Right cardiac atrium (tissue), 5 donors: ENCODE data around the gene PRR14. TPM values are rescaled to one million over a fixed set of nuclear protein-coding genes. Genes with fewer than 3 reads are reported as not detected.

ENCODE experiments used
- ATAC-seq, 2 donors: fragments of 200-7000 bp; cut with Tn5 transposase; one replicate each; pipeline versions ENCODE4 v1.8.0 to v1.9.1; 2020; ENCODE audit warnings: moderate library complexity in 2 of 2, mild to moderate bottlenecking in 1 of 2
- DNase-seq, 3 donors: peaks; one replicate each; pipeline ENCODE4 v3.0.0-alpha.2; 2020
- H3K27ac ChIP-seq: one replicate; pipeline ENCODE4 v1.5.1; 2013; ENCODE audit warnings: mild to moderate bottlenecking, low read length, control low read depth, moderate library complexity
- H3K27me3 ChIP-seq: one replicate; pipeline ENCODE4 v1.6.1; 2013; ENCODE audit not compliant: control insufficient read depth, insufficient read depth
- H3K4me1 ChIP-seq: one replicate; pipeline ENCODE4 v1.6.1; 2013; ENCODE audit warnings: low read length; ENCODE audit not compliant: control insufficient read depth, insufficient read depth
- H3K4me3 ChIP-seq: one replicate; pipeline ENCODE4 v1.5.1; 2013; ENCODE audit warnings: low read length, control low read depth
- H3K9me3 ChIP-seq: one replicate; pipeline ENCODE4 v1.6.1; 2013; ENCODE audit warnings: low read length; ENCODE audit not compliant: control insufficient read depth
- WGBS: extraction: QIAGEN DNeasy Blood & Tissue Kit; methylation state at CpG from one replicate; pipeline ENCODE4 v1.1.7; 2013; 5-methylcytosine and 5-hydroxymethylcytosine counted together
- intact Hi-C, 4 donors: fragments of 100-400 bp; cut with DNase I; formaldehyde crosslinking; loops; one replicate each; pipeline versions ENCODE4 v1.11.0 to v1.14.0; 2022 to 2023
- polyA plus RNA-seq: library from polyadenylated mRNA; stranded (reverse); fragments of 200-250 nt; gene quantifications from one replicate; pipeline ENCODE4 v1.2.3, GENCODE V29; 2013
- total RNA-seq, 4 donors: library from RNA; stranded (reverse); fragmentation: NEBNext Ultra II Directional; extraction: Animal tissue kit (Norgen Biotek cat#: 25700); gene quantifications; one replicate each; pipeline ENCODE4 v1.2.1, GENCODE V29; 2021
- donor health status: healthy with polysubstance abuse.
- donor health status: DM: no; HTN: yes; CAD: no.
- donor health status: DM: no; HTN: no; CAD: no.
- donor health status: DM: no; HTN: yes; CAD: no; lungs with severe emphysema.
- donor health status: DM: yes; HTN: yes; CAD: no.

PRR14 gene
- total and polyA plus RNA-seq, 5 donors: 19.1 to 27.6 (median 23.4) TPM

DNA sequence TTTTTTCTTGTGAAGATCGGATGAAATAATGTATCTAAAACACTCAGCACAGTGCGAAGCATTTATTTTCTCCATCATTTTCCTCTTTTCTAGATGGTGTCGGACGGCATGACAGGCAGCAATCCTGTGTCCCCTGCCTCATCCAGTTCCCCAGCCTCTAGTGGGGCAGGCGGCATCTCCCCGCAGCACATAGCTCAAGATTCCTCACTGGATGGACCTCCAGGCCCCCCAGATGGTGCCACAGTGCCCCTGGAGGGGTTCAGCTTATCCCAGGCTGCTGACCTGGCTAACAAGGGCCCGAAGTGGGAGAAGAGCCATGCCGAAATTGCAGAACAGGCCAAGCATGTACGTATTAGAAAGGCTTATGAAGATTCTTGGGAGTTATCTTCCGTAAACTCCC lies 53.2 kb downstream of the PRR14 start:
- Histone ChIP-seq H3K4me3 (no peak overlapping the region), H3K27ac (no peak overlapping the region), H3K9me3 (no peaks in the 10 kb centered on the region), H3K27me3 (no peaks in the 10 kb centered on the region), H3K4me1 (peaks cover 2% of the 10 kb centered on the region)
- intact Hi-C loops: loop anchor here in 1 of 4 donors (5.0 to 10.0 kb wide), 2 partner anchors 33 to 61 kb away; partner anchors contain the start of genes CFAP119 and RNF40
- peak in 1 of 3 donors; percentile 43 for DNase-seq
- 94% methylated on average over 10 of the region's 10 CpGs for WGBS
- no peak for ATAC-seq

Other genes starting within 250 kb of the PRR14 start
- 10 to 100 TPM in 1 of 4 donors, 1 to 10 TPM in 3; 4.4 to 11.9 (median 7.0) TPM for gene ZNF771, start 243.4 kb upstream of the PRR14 start, total RNA-seq
- gene ZNF771, start 243.4 kb upstream of the PRR14 start, polyA plus RNA-seq: 5.0 TPM
- 10 to 100 TPM; 26.9 to 46.2 (median 30.5) TPM for gene DCTPP1, start 220.9 kb upstream of the PRR14 start, total RNA-seq
- gene DCTPP1, start 220.9 kb upstream of the PRR14 start, polyA plus RNA-seq: 20.9 TPM
- gene SEPHS2, start 205.1 kb upstream of the PRR14 start, total RNA-seq: 10 to 100 TPM; 34.8 to 41.1 (median 36.4) TPM
- 29.4 TPM for gene SEPHS2, start 205.1 kb upstream of the PRR14 start, polyA plus RNA-seq
- 1 to 10 TPM in 3 of 4 donors, under 1 TPM in 1; 0.82 to 4.8 (median 1.9) TPM for gene ITGAL, start 178.2 kb upstream of the PRR14 start, total RNA-seq
- gene ITGAL, start 178.2 kb upstream of the PRR14 start, polyA plus RNA-seq: 0.61 TPM
- gene ZNF768, start 124.4 kb upstream of the PRR14 start, total RNA-seq: 10 to 100 TPM; 40.9 to 65.6 (median 52.5) TPM
- gene ZNF768, start 124.4 kb upstream of the PRR14 start, polyA plus RNA-seq: 66.7 TPM
- gene ZNF747, start 116.1 kb upstream of the PRR14 start, total RNA-seq: 10 to 100 TPM in 3 of 4 donors, 1 to 10 TPM in 1; 9.1 to 14.6 (median 12.6) TPM
- 10.3 TPM for gene ZNF747, start 116.1 kb upstream of the PRR14 start, polyA plus RNA-seq
- 10 to 100 TPM in 3 of 4 donors, 1 to 10 TPM in 1; 9.6 to 12.5 (median 12.3) TPM for gene ZNF764, start 92.6 kb upstream of the PRR14 start, total RNA-seq
- gene ZNF764, start 92.6 kb upstream of the PRR14 start, polyA plus RNA-seq: 7.0 TPM
- 10 to 100 TPM; 10.8 to 16.1 (median 13.9) TPM for gene ZNF688, start 79.2 kb upstream of the PRR14 start, total RNA-seq
- 12.9 TPM for gene ZNF688, start 79.2 kb upstream of the PRR14 start, polyA plus RNA-seq
- gene ZNF785, start 65.3 kb upstream of the PRR14 start, total RNA-seq: 1 to 10 TPM; 7.9 to 9.7 (median 9.2) TPM
- gene ZNF785, start 65.3 kb upstream of the PRR14 start, polyA plus RNA-seq: 4.3 TPM
- 1 to 10 TPM; 5.6 to 7.1 (median 6.3) TPM for gene ZNF689, start 40.6 kb upstream of the PRR14 start, total RNA-seq
- 3.3 TPM for gene ZNF689, start 40.6 kb upstream of the PRR14 start, polyA plus RNA-seq
- gene FBRS, start 7.5 kb downstream of the PRR14 start, total RNA-seq: 10 to 100 TPM; 37.4 to 43.2 (median 38.4) TPM
- 30.4 TPM for gene FBRS, start 7.5 kb downstream of the PRR14 start, polyA plus RNA-seq
- 10 to 100 TPM; 43.5 to 61.2 (median 46.4) TPM for gene SRCAP, start 48.2 kb downstream of the PRR14 start, total RNA-seq
- 27.6 TPM for gene SRCAP, start 48.2 kb downstream of the PRR14 start, polyA plus RNA-seq
- 10 to 100 TPM; 17.3 to 22.2 (median 18.7) TPM for gene PHKG2, start 97.5 kb downstream of the PRR14 start, total RNA-seq
- 23.6 TPM for gene PHKG2, start 97.5 kb downstream of the PRR14 start, polyA plus RNA-seq
- 1 to 10 TPM in 2 of 4 donors, under 1 TPM in 2; 0.51 to 1.5 (median 0.92) TPM for gene CFAP119, start 111.1 kb downstream of the PRR14 start, total RNA-seq
- gene CFAP119, start 111.1 kb downstream of the PRR14 start, polyA plus RNA-seq: 0.95 TPM
- 10 to 100 TPM; 46.6 to 64.9 (median 49.8) TPM for gene RNF40, start 111.4 kb downstream of the PRR14 start, total RNA-seq
- 36.1 TPM for gene RNF40, start 111.4 kb downstream of the PRR14 start, polyA plus RNA-seq
- 10 to 100 TPM; 22.9 to 25.1 (median 24.8) TPM for gene ZNF629, start 136.2 kb downstream of the PRR14 start, total RNA-seq
- 15.2 TPM for gene ZNF629, start 136.2 kb downstream of the PRR14 start, polyA plus RNA-seq
- gene BCL7C, start 243.1 kb downstream of the PRR14 start, total RNA-seq: 10 to 100 TPM; 20.6 to 31.7 (median 26.3) TPM
- gene BCL7C, start 243.1 kb downstream of the PRR14 start, polyA plus RNA-seq: 29.5 TPM
- gene CTF1, start 245.7 kb downstream of the PRR14 start, total RNA-seq: 1 to 10 TPM; 7.4 to 9.8 (median 9.1) TPM
- 13.1 TPM for gene CTF1, start 245.7 kb downstream of the PRR14 start, polyA plus RNA-seq